Stimulated activated naive B cell treated with anti-CD40 and anti-IgM and Interleukin-4, amounts not matched to agents 10 μg/mL and 1 μg/mL and 100 μg/mL, for 72 hours (primary cell): ENCODE results near the gene MRPL36.

Source experiments
- ATAC-seq, 2 donors: fragments of 150-1000 bp; cut with Tn5 transposase; replicated peaks; 2 replicates each; pipeline ENCODE4 v1.10.0; 2021; ENCODE audit warnings: moderate library complexity in 1 of 2
- DNase-seq: peaks from one replicate; pipeline ENCODE4 v3.0.0; 2021
- H3K27ac Mint-ChIP-seq: one replicate; pipeline ENCODE4 v1.8.0; 2022; ENCODE audit warnings: mild to moderate bottlenecking, mixed read lengths
- H3K27me3 Mint-ChIP-seq, 2 donors: one replicate each; pipeline ENCODE4 v1.8.0; 2022; ENCODE audit warnings: mixed read lengths in 2 of 2
- H3K36me3 Mint-ChIP-seq, 2 donors: one replicate each; pipeline ENCODE4 v1.8.0; 2022; ENCODE audit warnings: mixed read lengths in 2 of 2, mild to moderate bottlenecking in 1 of 2
- H3K4me1 Mint-ChIP-seq, 2 donors: one replicate each; pipeline ENCODE4 v1.8.0; 2022; ENCODE audit warnings: mixed read lengths in 2 of 2, mild to moderate bottlenecking in 1 of 2
- H3K4me3 Mint-ChIP-seq, 2 donors: one replicate each; pipeline ENCODE4 v1.8.0; 2022; ENCODE audit warnings: mild to moderate bottlenecking in 2 of 2, mixed read lengths in 2 of 2, moderate library complexity in 1 of 2
- H3K9me3 Mint-ChIP-seq, 2 donors: one replicate each; pipeline ENCODE4 v1.8.0; 2022; ENCODE audit warnings: mixed read lengths in 2 of 2, mild to moderate bottlenecking in 1 of 2

MRPL36 gene

GRCh38 chr5:1759378-1759970, 40.2 kb downstream of the MRPL36 start:
- peaks cover 29 to 35% of the 10 kb centered on the region in 2 donors for H3K27me3 Mint-ChIP-seq
- no peak for ATAC-seq
- H3K4me1 Mint-ChIP-seq, result no peaks in the 10 kb centered on the region
- H3K9me3 Mint-ChIP-seq, result peaks cover 6 to 13% of the 10 kb centered on the region in 2 donors
- no peak overlapping the region for H3K27ac Mint-ChIP-seq
- no peak overlapping the region for H3K4me3 Mint-ChIP-seq
- no peak for DNase-seq
- H3K36me3 Mint-ChIP-seq, result peaks cover 0 to 4% of the 10 kb centered on the region in 2 donors

- Mint-ChIP-seq H3K4me3 (no peak overlapping the region), H3K27me3 (peaks cover 23 to 26% of the 10 kb centered on the region in 2 donors), H3K36me3 (peaks cover 0 to 4% of the 10 kb centered on the region in 2 donors), H3K4me1 (no peaks in the 10 kb centered on the region), H3K27ac (no peak overlapping the region), H3K9me3 (peaks cover 6 to 13% of the 10 kb centered on the region in 2 donors)
- DNase-seq (no peak), ATAC-seq (no peak)
These were observed 41.1 kb downstream of the MRPL36 start for GRCh38 chr5:1758574-1758973.

DNA sequence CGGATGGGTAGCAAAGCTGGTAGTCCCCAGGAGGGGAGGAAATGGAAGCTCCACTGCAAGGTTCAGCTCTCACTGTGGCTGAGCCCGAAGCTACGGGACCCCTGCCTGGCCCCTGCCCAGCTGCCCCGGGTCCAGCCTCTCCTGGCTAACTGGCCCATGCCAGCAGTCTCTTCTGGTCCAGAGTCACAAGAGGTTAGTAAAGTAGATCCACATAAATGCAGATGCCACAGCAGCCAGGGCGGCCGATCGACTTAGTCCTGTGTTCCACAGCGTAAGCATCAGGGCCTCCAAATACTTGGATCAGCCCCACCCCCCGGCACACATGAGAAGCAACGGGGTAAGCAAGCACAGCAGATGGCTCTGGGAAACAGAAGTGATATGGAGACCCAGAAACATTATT, 42.1 kb downstream of the MRPL36 start:
- Mint-ChIP-seq H3K36me3 (peaks cover 0 to 4% of the 10 kb centered on the region in 2 donors), H3K4me3 (no peak overlapping the region), H3K4me1 (no peaks in the 10 kb centered on the region), H3K27me3 (peaks cover 18 to 20% of the 10 kb centered on the region in 2 donors), H3K27ac (no peak overlapping the region), H3K9me3 (peaks cover 6 to 13% of the 10 kb centered on the region in 2 donors)
- no peak for ATAC-seq
- DNase-seq, result no peak

DNA sequence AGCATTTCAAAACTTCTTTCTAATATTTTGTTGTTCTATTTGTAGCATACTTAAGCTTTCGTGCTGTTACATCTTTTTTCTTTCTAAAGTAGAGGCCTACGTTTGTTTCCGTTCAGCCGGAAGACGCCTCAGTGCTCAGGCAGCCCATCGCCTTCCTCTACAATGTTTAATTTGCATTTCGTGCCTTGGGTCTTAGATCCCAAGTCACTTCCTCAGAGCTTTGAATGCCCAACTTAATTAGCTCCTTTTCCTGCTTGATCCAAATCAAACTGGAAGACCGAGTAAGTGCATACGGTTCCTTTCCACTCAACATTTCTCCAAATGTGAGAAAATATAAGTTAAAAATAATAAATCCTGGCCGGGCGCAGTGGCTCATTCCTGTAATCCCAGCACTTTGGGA, 43.2 kb downstream of the MRPL36 start:
- Mint-ChIP-seq H3K36me3 (peaks cover 0 to 4% of the 10 kb centered on the region in 2 donors), H3K4me1 (no peaks in the 10 kb centered on the region), H3K4me3 (no peak overlapping the region), H3K27ac (no peak overlapping the region), H3K9me3 (peaks cover 6 to 13% of the 10 kb centered on the region in 2 donors), H3K27me3 (peaks cover 14 to 23% of the 10 kb centered on the region in 2 donors)
- no peak for DNase-seq
- no peak for ATAC-seq

DNA sequence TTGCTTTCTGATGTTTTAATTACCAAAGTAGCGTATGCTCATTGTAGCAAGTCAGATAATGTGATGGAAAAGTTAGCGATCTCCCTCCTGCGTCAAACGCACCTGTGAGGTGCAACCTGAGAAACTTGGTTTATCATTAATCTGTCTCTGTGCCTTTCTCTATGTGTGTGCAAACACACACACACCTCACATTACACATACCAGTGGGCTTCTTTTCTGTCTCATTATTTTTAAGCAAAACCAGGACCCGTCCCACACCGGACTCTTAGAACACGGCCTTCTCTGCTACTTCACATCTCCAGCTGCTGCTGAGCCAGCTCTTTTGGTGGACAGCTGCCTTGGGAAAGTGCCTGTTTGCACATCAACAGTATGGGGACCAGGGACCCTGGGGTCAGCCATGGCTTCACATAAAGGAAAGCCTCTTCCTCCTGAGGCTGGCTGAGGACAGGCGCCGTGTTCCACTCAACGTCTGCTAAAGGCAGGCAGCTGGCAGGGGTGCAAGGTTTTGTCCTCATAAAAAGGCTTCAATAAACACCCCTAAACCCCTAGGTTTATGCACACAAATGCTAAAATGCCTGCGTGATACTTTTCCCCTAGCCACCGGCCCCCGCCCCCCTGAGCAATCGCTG, 44.2 kb downstream of the MRPL36 start:
- Mint-ChIP-seq H3K9me3 (peaks cover 6 to 13% of the 10 kb centered on the region in 2 donors), H3K4me3 (no peak overlapping the region), H3K27me3 (peaks cover 21 to 25% of the 10 kb centered on the region in 2 donors), H3K36me3 (peaks cover 0 to 4% of the 10 kb centered on the region in 2 donors), H3K27ac (no peak overlapping the region), H3K4me1 (no peaks in the 10 kb centered on the region)
- DNase-seq, result no peak
- no peak for ATAC-seq

- no peak overlapping the region for H3K27ac Mint-ChIP-seq
- H3K9me3 Mint-ChIP-seq, result peaks cover 6 to 13% of the 10 kb centered on the region in 2 donors
- no peak for ATAC-seq
- no peaks in the 10 kb centered on the region for H3K4me1 Mint-ChIP-seq
- no peak for DNase-seq
- no peak overlapping the region for H3K4me3 Mint-ChIP-seq
- peaks cover 0 to 4% of the 10 kb centered on the region in 2 donors for H3K36me3 Mint-ChIP-seq
- H3K27me3 Mint-ChIP-seq, result peaks cover 24 to 26% of the 10 kb centered on the region in 2 donors
These were observed 45.0 kb downstream of the MRPL36 start for GRCh38 chr5:1754531-1755220.

DNA sequence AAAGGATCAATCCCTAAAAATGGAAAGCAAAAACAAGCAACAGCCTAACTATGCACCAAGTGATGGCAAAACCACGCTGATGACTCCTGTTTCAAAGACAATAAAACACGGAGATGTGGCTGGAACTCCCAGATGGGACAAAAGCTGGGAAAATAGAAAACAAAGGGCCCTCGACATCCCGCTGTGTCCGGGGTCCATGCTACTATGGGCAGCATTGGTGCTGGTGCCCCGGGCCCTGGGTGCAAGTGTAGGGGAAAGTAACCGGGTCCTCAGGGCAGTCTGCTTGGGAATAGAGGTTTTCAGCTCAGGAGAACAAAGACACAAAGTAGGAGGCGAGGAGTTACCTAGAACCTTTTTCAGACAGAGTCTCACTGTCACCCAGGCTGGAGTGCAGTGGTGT, 46.1 kb downstream of the MRPL36 start:
- peaks cover 24 to 29% of the 10 kb centered on the region in 2 donors for H3K27me3 Mint-ChIP-seq
- no peaks in the 10 kb centered on the region for H3K4me1 Mint-ChIP-seq
- no peak overlapping the region for H3K4me3 Mint-ChIP-seq
- DNase-seq (no peak), ATAC-seq (no peak)
- H3K36me3 Mint-ChIP-seq, result peaks cover 0 to 4% of the 10 kb centered on the region in 2 donors
- peaks cover 3 to 8% of the 10 kb centered on the region in 2 donors for H3K9me3 Mint-ChIP-seq
- no peak overlapping the region for H3K27ac Mint-ChIP-seq

- peaks cover 24 to 29% of the 10 kb centered on the region in 2 donors for H3K27me3 Mint-ChIP-seq
- peaks cover 0 to 3% of the 10 kb centered on the region in 2 donors for H3K9me3 Mint-ChIP-seq
- peaks cover 0 to 4% of the 10 kb centered on the region in 2 donors for H3K36me3 Mint-ChIP-seq
- DNase-seq (no peak), ATAC-seq (no peak)
- no peak overlapping the region for H3K27ac Mint-ChIP-seq
- no peak overlapping the region for H3K4me3 Mint-ChIP-seq
- no peaks in the 10 kb centered on the region for H3K4me1 Mint-ChIP-seq
These were observed 46.8 kb downstream of the MRPL36 start for GRCh38 chr5:1752881-1753280.

GRCh38 chr5:1751864-1752822, 47.5 kb downstream of the MRPL36 start:
- Mint-ChIP-seq H3K27me3 (peaks cover 19 to 24% of the 10 kb centered on the region in 2 donors), H3K27ac (no peak overlapping the region), H3K4me1 (no peaks in the 10 kb centered on the region), H3K4me3 (no peak overlapping the region), H3K36me3 (no peaks in the 10 kb centered on the region), H3K9me3 (no peaks in the 10 kb centered on the region)
- ATAC-seq (no peak), DNase-seq (no peak)

DNA sequence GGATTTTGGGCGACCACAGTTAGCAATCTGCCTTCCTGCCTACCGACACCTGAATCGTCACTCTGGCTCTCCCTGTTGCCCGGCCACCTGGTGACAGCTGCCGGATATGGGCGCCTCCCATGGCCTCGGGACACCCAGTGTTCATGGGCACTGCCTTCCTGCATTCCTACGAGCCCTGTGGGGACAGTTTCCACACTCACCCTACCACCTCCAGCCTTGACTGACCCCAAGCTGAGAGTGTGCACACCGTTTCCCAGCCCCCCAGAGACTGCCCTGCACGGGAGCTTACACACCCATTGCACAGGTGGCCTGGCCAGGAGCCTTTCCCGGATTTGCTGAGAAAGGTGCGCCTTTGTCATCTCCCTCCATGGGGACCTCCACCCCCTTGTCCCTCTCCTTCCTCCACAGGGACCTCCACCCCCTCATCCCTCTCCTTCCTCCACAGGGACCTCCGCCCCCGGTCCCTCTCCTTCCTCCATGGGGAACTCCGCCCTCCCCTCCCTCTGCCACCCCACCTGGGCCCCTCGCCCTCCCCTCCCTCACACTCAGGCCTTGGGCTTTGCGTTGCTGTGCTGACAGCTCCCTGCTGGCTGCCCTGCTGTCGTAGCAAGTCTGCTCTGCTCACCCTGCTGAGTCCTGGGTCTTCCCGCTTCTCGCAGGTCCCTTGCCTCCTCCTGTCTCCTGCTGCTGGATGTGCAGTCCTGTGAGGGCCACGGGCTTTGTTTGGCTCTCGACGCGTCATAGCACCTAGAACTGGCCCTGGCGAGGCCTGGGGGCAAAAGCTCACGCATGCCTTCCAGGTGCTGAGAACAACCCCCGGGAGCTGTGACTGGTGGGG, 48.4 kb downstream of the MRPL36 start:
- DNase-seq, result no peak
- no peak for ATAC-seq
- H3K27me3 Mint-ChIP-seq, result peaks cover 17 to 21% of the 10 kb centered on the region in 2 donors
- no peaks in the 10 kb centered on the region for H3K9me3 Mint-ChIP-seq
- no peak overlapping the region for H3K4me3 Mint-ChIP-seq
- no peaks in the 10 kb centered on the region for H3K4me1 Mint-ChIP-seq
- no peaks in the 10 kb centered on the region for H3K36me3 Mint-ChIP-seq
- H3K27ac Mint-ChIP-seq, result no peak overlapping the region

- DNase-seq, result no peak
- H3K27ac Mint-ChIP-seq, result no peak overlapping the region
These were observed 49.2 kb downstream of the MRPL36 start for GRCh38 chr5:1750469-1750868.

GRCh38 chr5:1749346-1750124, 50.1 kb downstream of the MRPL36 start:
- no peak overlapping the region for H3K27ac Mint-ChIP-seq
- DNase-seq, result no peak
- ATAC-seq, result no peak
- peaks cover 17 to 32% of the 10 kb centered on the region in 2 donors for H3K27me3 Mint-ChIP-seq
- H3K9me3 Mint-ChIP-seq, result no peaks in the 10 kb centered on the region
- no peaks in the 10 kb centered on the region for H3K36me3 Mint-ChIP-seq
- no peaks in the 10 kb centered on the region for H3K4me1 Mint-ChIP-seq
- H3K4me3 Mint-ChIP-seq, result no peak overlapping the region

More at GRCh38 chr5:1750469-1750868, 49.2 kb downstream of the MRPL36 start:
- Mint-ChIP-seq H3K4me3 (no peak overlapping the region), H3K4me1 (no peaks in the 10 kb centered on the region), H3K36me3 (no peaks in the 10 kb centered on the region), H3K9me3 (no peaks in the 10 kb centered on the region), H3K27me3 (peaks cover 17 to 25% of the 10 kb centered on the region in 2 donors)
- ATAC-seq, result no peak

GRCh38 chr5:1748845-1749244, 50.8 kb downstream of the MRPL36 start:
- no peak for ATAC-seq
- no peak overlapping the region for H3K27ac Mint-ChIP-seq
- no peak overlapping the region for H3K4me3 Mint-ChIP-seq
- no peak for DNase-seq
- peaks cover 17 to 32% of the 10 kb centered on the region in 2 donors for H3K27me3 Mint-ChIP-seq
- no peaks in the 10 kb centered on the region for H3K36me3 Mint-ChIP-seq
- H3K9me3 Mint-ChIP-seq, result no peaks in the 10 kb centered on the region
- H3K4me1 Mint-ChIP-seq, result no peaks in the 10 kb centered on the region
